MM.1S (cell line): ENCODE data around the gene TFPI.

Source experiments
- DNase-seq: peaks from one replicate; pipeline ENCODE4 v3.0.0-alpha.2; 2015
- H2AFZ ChIP-seq: fragments of 300-600 bp; sonication (generic); 2 replicates; pipeline ENCODE4 v1.6.0; 2016; ENCODE audit warnings: antibody characterized with exemption, low read length
- H3F3A ChIP-seq: fragments of 300-600 bp; sonication (generic); 2 replicates; pipeline ENCODE4 v1.6.1; 2016; ENCODE audit warnings: mild to moderate bottlenecking, antibody characterized with exemption, low read length, moderate library complexity, mixed read lengths; ENCODE audit not compliant: insufficient read depth
- H3K27ac ChIP-seq: fragments of 300-600 bp; sonication (generic); 2 replicates; pipeline ENCODE4 v1.5.1; 2016; ENCODE audit warnings: mild to moderate bottlenecking, low read length
- H3K27me3 ChIP-seq: fragments of 300-600 bp; sonication (generic); replicated peaks from 2 replicates; pipeline ENCODE4 v1.6.0; 2016; ENCODE audit warnings: low read length; ENCODE audit not compliant: insufficient read depth
- H3K36me3 ChIP-seq: fragments of 300-600 bp; sonication (generic); replicated peaks from 2 replicates; pipeline ENCODE4 v1.6.1; 2016; ENCODE audit warnings: mild to moderate bottlenecking, low read length, mixed read lengths; ENCODE audit not compliant: insufficient read depth
- H3K4me1 ChIP-seq: fragments of 300-600 bp; sonication (generic); 2 replicates; pipeline ENCODE4 v1.6.1; 2016; ENCODE audit warnings: low read length, mixed read lengths
- H3K4me2 ChIP-seq: fragments of 300-600 bp; sonication (generic); 2 replicates; pipeline ENCODE4 v1.6.0; 2016; ENCODE audit warnings: low read depth, low read length
- H3K4me3 ChIP-seq: fragments of 300-600 bp; sonication (generic); 2 replicates; pipeline ENCODE4 v1.5.1; 2016; ENCODE audit warnings: low read length, mixed read lengths
- H3K79me2 ChIP-seq: fragments of 300-600 bp; sonication (generic); 2 replicates; pipeline ENCODE4 v1.6.1; 2016; ENCODE audit warnings: mixed run types, low read length, mixed read lengths
- H3K9ac ChIP-seq: fragments of 300-600 bp; sonication (generic); 2 replicates; pipeline ENCODE4 v1.6.1; 2016; ENCODE audit warnings: low read length, mixed read lengths
- H3K9me2 ChIP-seq: fragments of 300-600 bp; sonication (generic); replicated peaks from 2 replicates; pipeline ENCODE4 v1.6.1; 2016; ENCODE audit warnings: mild to moderate bottlenecking, low read length, mixed read lengths; ENCODE audit not compliant: insufficient read depth
- H3K9me3 ChIP-seq: fragments of 300-600 bp; sonication (generic); replicated peaks from 2 replicates; pipeline ENCODE4 v1.6.1; 2016; ENCODE audit warnings: mild to moderate bottlenecking, low read length, mixed read lengths; ENCODE audit not compliant: insufficient read depth
- H4K20me1 ChIP-seq: fragments of 300-600 bp; sonication (generic); 2 replicates; pipeline ENCODE4 v1.6.1; 2016; ENCODE audit warnings: mild to moderate bottlenecking, low read length, moderate library complexity, mixed read lengths; ENCODE audit not compliant: insufficient read depth
- CTCF ChIP-seq: fragments of 300-600 bp; sonication (generic); IDR thresholded peaks from 2 replicates; pipeline ENCODE4 v1.5.1; 2016; ENCODE audit warnings: antibody characterized with exemption, low read length, mixed read lengths
- EZH2 ChIP-seq: fragments of 300-600 bp; sonication (generic); optimal IDR thresholded peaks from 2 replicates; pipeline ENCODE3; 2017; ENCODE audit warnings: low read depth, mild to moderate bottlenecking, antibody characterized with exemption, low read length, mixed read lengths
- EZH2phosphoT487 ChIP-seq: fragments of 300-600 bp; sonication (generic); IDR thresholded peaks from 2 replicates; pipeline ENCODE4 v1.6.1; 2018; ENCODE audit warnings: antibody characterized with exemption, low read length

The TFPI gene

GRCh38 chr2:187550857-187551256 is 3.4 kb downstream of the TFPI start:
- no peak overlapping the region for H3K9ac ChIP-seq
- H2AFZ ChIP-seq, result no peak overlapping the region
- no peaks in the 10 kb centered on the region for H4K20me1 ChIP-seq
- no peaks in the 10 kb centered on the region for H3K36me3 ChIP-seq
- no peaks in the 10 kb centered on the region for H3F3A ChIP-seq
- no peaks in the 10 kb centered on the region for H3K9me3 ChIP-seq
- TF ChIP-seq EZH2phosphoT487, result no peak
- TF ChIP-seq CTCF, result no peak
- no peak for TF ChIP-seq EZH2
- no peaks in the 10 kb centered on the region for H3K79me2 ChIP-seq
- no peaks in the 10 kb centered on the region for H3K9me2 ChIP-seq
- H3K27me3 ChIP-seq, result no peaks in the 10 kb centered on the region
- H3K4me1 ChIP-seq, result no peaks in the 10 kb centered on the region
- H3K4me2 ChIP-seq, result no peak overlapping the region
- H3K4me3 ChIP-seq, result no peak overlapping the region
- no peak for DNase-seq
- no peak overlapping the region for H3K27ac ChIP-seq

DNA sequence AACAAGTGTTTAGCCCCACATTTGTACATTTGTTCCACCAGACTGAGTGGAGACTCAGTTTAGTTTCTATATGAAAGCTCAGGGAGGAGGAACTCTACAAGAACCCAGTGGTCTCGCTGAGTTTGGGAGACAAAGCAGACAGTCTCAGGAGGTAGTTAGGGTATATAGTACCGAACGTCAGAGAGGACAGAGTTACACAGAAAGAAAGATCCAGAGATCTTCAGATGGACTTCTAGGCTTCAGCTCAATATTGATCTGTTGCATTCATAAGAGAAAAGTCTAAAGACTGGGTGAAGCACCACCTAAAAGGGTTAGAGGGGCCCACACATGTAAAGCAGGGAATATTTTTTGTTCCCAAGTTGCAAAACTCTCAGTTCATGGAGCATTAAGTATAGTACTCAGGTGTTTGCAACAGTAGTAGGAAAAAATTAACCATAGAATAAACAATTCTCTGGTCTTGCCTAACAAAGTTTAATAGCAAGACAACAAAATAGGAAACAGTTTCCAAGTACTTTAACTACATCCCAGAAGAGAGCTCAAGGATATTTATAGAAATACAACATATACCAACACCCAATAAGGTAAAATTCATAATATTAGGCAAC is 4.2 kb downstream of the TFPI start:
- Histone ChIP-seq H3K27ac (no peak overlapping the region), H3K4me1 (no peaks in the 10 kb centered on the region), H3K4me2 (no peak overlapping the region), H4K20me1 (no peaks in the 10 kb centered on the region), H3F3A (no peaks in the 10 kb centered on the region), H3K9me2 (no peaks in the 10 kb centered on the region), H3K4me3 (no peak overlapping the region), H3K79me2 (no peaks in the 10 kb centered on the region), H3K36me3 (no peaks in the 10 kb centered on the region), H3K27me3 (no peaks in the 10 kb centered on the region), H3K9me3 (no peaks in the 10 kb centered on the region), H3K9ac (no peak overlapping the region), H2AFZ (no peak overlapping the region)
- DNase-seq, result no peak
- TF ChIP-seq EZH2phosphoT487 (no peak), EZH2 (no peak), CTCF (no peak)

GRCh38 chr2:187549193-187549592 is 5.0 kb downstream of the TFPI start:
- DNase-seq, result no peak
- H3K79me2 ChIP-seq, result no peaks in the 10 kb centered on the region
- H3F3A ChIP-seq, result no peaks in the 10 kb centered on the region
- no peak for TF ChIP-seq CTCF
- no peak for TF ChIP-seq EZH2phosphoT487
- TF ChIP-seq EZH2, result no peak
- H3K4me3 ChIP-seq, result no peak overlapping the region
- H4K20me1 ChIP-seq, result no peaks in the 10 kb centered on the region
- H3K36me3 ChIP-seq, result no peaks in the 10 kb centered on the region
- H3K27ac ChIP-seq, result no peak overlapping the region
- H3K9ac ChIP-seq, result no peak overlapping the region
- H3K9me2 ChIP-seq, result no peaks in the 10 kb centered on the region
- no peak overlapping the region for H3K4me2 ChIP-seq
- no peaks in the 10 kb centered on the region for H3K4me1 ChIP-seq
- H2AFZ ChIP-seq, result no peak overlapping the region
- no peaks in the 10 kb centered on the region for H3K9me3 ChIP-seq
- no peaks in the 10 kb centered on the region for H3K27me3 ChIP-seq
